Stimulated activated CD8-positive, alpha-beta memory T cell treated with anti-CD3 and anti-CD28 coated beads, Interleukin-2, amount 100 ng/mL, for 1 hour (primary cell): Measurements from ENCODE around the gene SIGLEC10.
"Not testable (repeated sequence)": the region's sequence is repeated elsewhere in the genome, so short reads cannot be mapped to it uniquely, and the experiment has no call there.

Experiments used
- DNase-seq, 2 donors: peaks; one replicate each; pipeline ENCODE4 v3.0.0-alpha.2; 2020; ENCODE audit warnings: low read depth in 2 of 2

The SIGLEC10 gene

GRCh38 chr19:51417107-51417809 is at the start of gene SIGLEC10:
Gene SIGLEC10 (minus strand): TSS chr19:51417642. CDS start chr19:51417581, 61 bp downstream.
- DNase-seq, result no peak

- DNase-seq, result no peak
Measured at GRCh38 chr19:51466723-51467122, 49.3 kb upstream of the SIGLEC10 start.

- DNase-seq, result not testable (repeated sequence)
Measured at GRCh38 chr19:51463976-51464581, 46.6 kb upstream of the SIGLEC10 start.

- DNase-seq, result no peak
Measured at GRCh38 chr19:51462681-51463080, 45.2 kb upstream of the SIGLEC10 start.

- DNase-seq, result no peak
Measured at GRCh38 chr19:51462276-51462675, 44.8 kb upstream of the SIGLEC10 start.

- DNase-seq, result no peak
Measured at GRCh38 chr19:51461723-51462161, 44.3 kb upstream of the SIGLEC10 start.

- no peak for DNase-seq
Measured at GRCh38 chr19:51460164-51460992, 42.9 kb upstream of the SIGLEC10 start.

- no peak for DNase-seq
Measured at GRCh38 chr19:51458899-51459505, 41.6 kb upstream of the SIGLEC10 start.

- DNase-seq, result no peak
Measured at GRCh38 chr19:51458051-51458645, 40.7 kb upstream of the SIGLEC10 start, which contains the start of gene SIGLEC8. Gene SIGLEC8 (minus strand): TSS chr19:51458454. CDS start chr19:51458387, 67 bp downstream.

- no peak for DNase-seq
Measured at GRCh38 chr19:51457351-51458013, 40.0 kb upstream of the SIGLEC10 start.

GRCh38 chr19:51456541-51457290 is 39.3 kb upstream of the SIGLEC10 start:
- no peak for DNase-seq

- no peak for DNase-seq
Measured at GRCh38 chr19:51450730-51451307, 33.4 kb upstream of the SIGLEC10 start.

- DNase-seq, result no peak
Measured at GRCh38 chr19:51448411-51449016, 31.1 kb upstream of the SIGLEC10 start.

GRCh38 chr19:51448011-51448410 is 30.6 kb upstream of the SIGLEC10 start:
- DNase-seq, result no peak

- not testable (repeated sequence) for DNase-seq
Measured at GRCh38 chr19:51447510-51447909, 30.1 kb upstream of the SIGLEC10 start.

- peak; percentile 70 to 75 for DNase-seq
Measured at GRCh38 chr19:51441410-51442390, 24.3 kb upstream of the SIGLEC10 start.

GRCh38 chr19:51440846-51441409 is 23.5 kb upstream of the SIGLEC10 start:
- peak in 1 of 2 donors; percentile 13 for DNase-seq

GRCh38 chr19:51440052-51440451 is 22.6 kb upstream of the SIGLEC10 start:
- DNase-seq, result no peak
